ENCODE measurements around the gene TAF1D. TPM values are rescaled to one million over a fixed set of nuclear protein-coding genes. Genes with fewer than 3 reads are reported as not detected.
A peak's percentile ranks its signal among the peaks of the same experiment; 100 is the strongest.

The TAF1D gene
- total RNA-seq, 1 experiment from 2014 or later, result 272 TPM

GRCh38 chr11:93736129-93736528 lies 5.2 kb downstream of the TAF1D start:
- Histone ChIP-seq H4K20me1 (ENCODE audit: control insufficient read depth, insufficient read depth, insufficient read length) (no peaks in the 10 kb centered on the region), H2BK12ac (ENCODE audit: insufficient read length, low read depth, low read length) (no peak overlapping the region), H3K23ac (ENCODE audit: insufficient read length, low read depth, low read length) (no peak overlapping the region), H3K9ac (ENCODE audit: extremely low read depth, insufficient read length, low read length) (no peak overlapping the region), H3K27ac (ENCODE audit: insufficient read length, low read depth, low read length) (no peak overlapping the region), H4K8ac (replicated peaks; ENCODE audit: insufficient read length, low read depth, low read length) (no peak overlapping the region), H2BK20ac (ENCODE audit: low read depth, low read length, poor library complexity, severe bottlenecking) (no peak overlapping the region), H4K5ac (ENCODE audit: insufficient read length, low read depth, low read length) (no peak overlapping the region), H3T11ph (ENCODE audit: low read length) (no peak overlapping the region), H2BK15ac (ENCODE audit: low read depth, low read length) (no peak overlapping the region), H3K14ac (ENCODE audit: insufficient read depth, low read length) (no peak overlapping the region), H3K4me2 (ENCODE audit: insufficient read depth, insufficient read length, low read length) (no peak overlapping the region), H3K4me1 (ENCODE audit: insufficient read depth, low read length) (no peaks in the 10 kb centered on the region), H3K56ac (ENCODE audit: insufficient read length, low read depth, low read length) (no peak overlapping the region), H2BK120ac (ENCODE audit: low read depth, low read length, poor library complexity, severe bottlenecking) (no peak overlapping the region), H3K79me2 (ENCODE audit: insufficient read depth, low read length) (peaks cover 25% of the 10 kb centered on the region; the same call in 1 of the 2 replicates), H3K18ac (ENCODE audit: insufficient read length, low read depth, low read length) (no peak overlapping the region), H2AK5ac (ENCODE audit: insufficient read length, low read length) (no peak overlapping the region), H2AFZ (ENCODE audit: low read length) (no peak overlapping the region), H3K23me2 (ENCODE audit: insufficient read length, low read depth, low read length, poor library complexity, severe bottlenecking) (peaks cover 6% of the 10 kb centered on the region), H3K9me3 (ENCODE audit: control insufficient read depth, low read depth, low read length) (no peaks in the 10 kb centered on the region), H4K91ac (ENCODE audit: insufficient read length, low read depth, low read length) (no peak overlapping the region), H3K4ac (ENCODE audit: low read depth, low read length) (no peak overlapping the region), H2BK5ac (ENCODE audit: insufficient read length, low read length) (no peak overlapping the region), H3K79me1 (ENCODE audit: insufficient read depth, low read depth, low read length, poor library complexity, severe bottlenecking) (peaks cover 3% of the 10 kb centered on the region), H3K27me3 (ENCODE audit: insufficient read depth, low read length) (no peaks in the 10 kb centered on the region)
- Mint-ChIP-seq H3K27ac (peak overlapping the region in 2 of 3 experiments; percentile 18 to 88; a peak in 2 of 7 replicates), H3K4me1 (peaks cover 35 to 47% of the 10 kb centered on the region in 2 experiments), H3K27me3 (ENCODE audit: low read depth) (no peaks in the 10 kb centered on the region; the same call in 1 of the 2 replicates), H3K4me3 (peak overlapping the region; percentile 9 to 47; a peak in 2 of 5 replicates), H3K36me3 (ENCODE audit: insufficient read depth in 1 of 3, low read depth in 3 of 3) (peaks cover 84 to 98% (median 97%) of the 10 kb centered on the region in 3 experiments), H3K9me3 (no peaks in the 10 kb centered on the region; a peak in 1 of 5 replicates)
- DNase-seq, result no peak
- no peak for TF ChIP-seq CTCF (conservative IDR thresholded peaks at IDR 0.05)
